HG02884 (cell line): ENCODE results near the gene AKNA.

Experiments
- ATAC-seq: cut with Tn5 transposase; IDR thresholded peaks from one replicate; pipeline ENCODE4 v1.9.1; 2021; ENCODE audit warnings: mild to moderate bottlenecking, moderate library complexity; ENCODE audit not compliant: unreplicated experiment

The AKNA gene

GRCh38 chr9:114376586-114377445, 11.0 kb downstream of the AKNA start:
- no peak for ATAC-seq

DNA sequence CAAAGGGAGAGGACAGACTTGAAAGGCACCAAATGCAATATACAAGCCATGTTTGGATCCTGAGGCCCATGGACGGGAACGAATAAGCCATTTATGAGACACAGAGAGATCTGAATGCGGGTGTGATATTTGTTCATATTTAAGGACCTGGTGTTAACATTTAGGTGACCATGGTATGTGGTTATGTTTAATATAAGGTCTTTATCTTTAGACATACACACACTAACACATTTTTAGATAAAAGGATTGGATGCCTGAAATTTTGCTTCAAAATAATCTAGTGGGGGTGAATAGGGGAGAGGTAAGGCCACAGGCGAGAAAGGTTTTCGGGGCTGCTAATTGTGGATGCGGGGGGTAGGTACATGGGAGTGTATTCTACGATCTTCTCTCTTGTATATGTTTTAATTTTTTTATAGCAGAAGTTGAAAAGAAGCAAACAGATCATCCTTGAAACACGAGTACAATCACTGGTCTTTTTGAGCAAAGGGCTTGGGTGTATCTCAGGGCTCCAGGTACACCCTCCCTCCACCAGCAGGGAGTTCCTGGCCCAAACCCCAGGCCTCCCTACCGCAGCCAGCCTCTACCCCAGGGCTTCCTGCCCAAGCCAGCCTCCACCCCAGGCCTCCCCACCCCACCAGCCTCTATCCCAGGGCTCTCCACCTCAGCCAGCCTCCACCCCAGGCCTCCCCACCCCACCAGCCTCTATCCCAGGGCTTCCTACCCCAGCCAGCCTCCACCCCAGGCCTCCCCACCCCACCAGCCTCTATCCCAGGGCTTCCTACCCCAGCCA, 12.2 kb downstream of the AKNA start:
- ATAC-seq: no peak

DNA sequence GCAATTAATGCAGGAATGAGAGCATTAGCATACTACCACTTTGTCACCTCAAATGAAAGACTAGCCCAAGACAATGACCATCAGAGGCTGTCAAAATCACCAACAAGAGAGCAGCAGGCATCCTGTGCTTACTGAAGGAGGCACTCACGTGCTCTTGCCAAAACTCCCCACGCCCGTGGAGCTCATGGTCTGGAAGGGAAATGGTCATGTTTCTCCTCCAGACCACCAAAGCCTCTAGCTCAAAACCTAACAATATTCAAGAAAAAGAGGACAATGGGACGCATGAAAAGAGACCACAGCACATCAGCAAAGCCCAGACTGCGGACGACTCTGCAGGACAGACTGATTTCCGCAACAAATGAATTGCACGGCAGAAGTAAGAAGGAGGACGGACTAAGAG, 12.8 kb downstream of the AKNA start:
- ATAC-seq: no peak

DNA sequence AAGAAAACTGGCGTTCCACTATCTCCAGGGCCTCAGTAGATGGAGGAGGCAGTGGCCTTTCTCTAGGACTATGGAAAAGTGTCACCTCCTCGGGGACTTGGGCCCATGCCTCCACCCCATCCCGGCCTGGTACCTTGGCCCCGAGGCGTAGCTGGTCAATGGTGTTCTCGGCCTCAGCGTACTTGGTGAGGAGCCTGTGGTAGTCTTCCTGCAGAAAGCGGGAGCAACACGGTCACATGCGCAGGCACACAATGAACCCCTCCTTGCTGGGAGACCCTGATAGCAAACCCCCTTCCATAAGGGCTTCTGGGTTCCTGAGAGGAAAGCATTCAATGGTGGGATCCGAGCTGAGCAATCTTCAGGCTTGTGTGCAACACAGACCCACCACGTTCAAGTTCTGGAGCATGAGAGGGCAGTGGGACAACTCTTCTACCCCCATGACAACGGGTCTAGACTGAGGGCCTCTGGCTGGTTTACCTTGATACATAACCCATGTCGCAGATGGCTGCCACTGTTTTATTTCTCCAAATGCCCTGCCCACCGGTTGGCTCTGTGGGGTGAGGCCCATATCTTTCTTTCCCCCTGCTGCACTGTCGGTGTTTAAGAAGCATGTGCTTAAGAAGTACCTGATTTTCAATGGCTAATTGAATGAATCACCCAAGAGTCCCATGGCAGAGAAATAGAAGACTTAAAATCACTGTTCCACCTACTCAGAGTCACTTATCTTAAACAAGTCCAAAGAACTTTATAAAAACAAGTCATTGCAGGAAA, 13.6 kb downstream of the AKNA start:
- no peak for ATAC-seq

- peak; percentile 91 for ATAC-seq
Observed at GRCh38 chr9:114372921-114373448, 14.8 kb downstream of the AKNA start.

- ATAC-seq: peak; percentile 40
Observed at GRCh38 chr9:114371973-114372917, 15.5 kb downstream of the AKNA start.

DNA sequence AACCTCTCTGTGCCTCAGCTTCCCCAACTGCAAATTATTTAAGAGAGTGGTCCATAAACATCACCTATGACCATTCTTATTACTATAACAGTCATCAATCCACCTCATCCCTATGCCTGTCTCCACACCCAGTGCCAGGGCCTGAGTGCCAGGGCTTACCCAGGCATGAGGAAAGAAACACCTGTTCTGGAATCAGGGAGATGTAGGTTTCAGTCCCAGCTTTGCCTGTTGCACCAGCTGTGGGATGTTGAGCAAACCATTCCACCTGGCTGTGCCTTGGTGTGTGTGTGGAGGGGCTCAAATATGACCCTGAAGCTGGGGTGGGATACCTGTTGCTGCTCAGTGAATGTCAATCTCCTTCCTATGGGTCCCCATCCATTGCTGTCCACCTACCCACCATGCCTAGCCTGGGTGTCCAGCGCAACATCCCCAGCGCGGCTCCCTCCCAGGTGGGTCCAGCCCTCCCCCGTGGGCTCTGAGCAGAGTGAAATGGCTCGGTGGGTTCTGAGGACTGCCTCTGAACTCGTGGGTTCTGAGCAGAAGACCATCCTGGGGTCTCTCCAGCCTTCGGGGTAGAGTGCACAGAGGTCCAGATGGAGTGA, 16.3 kb downstream of the AKNA start:
- ATAC-seq: no peak

DNA sequence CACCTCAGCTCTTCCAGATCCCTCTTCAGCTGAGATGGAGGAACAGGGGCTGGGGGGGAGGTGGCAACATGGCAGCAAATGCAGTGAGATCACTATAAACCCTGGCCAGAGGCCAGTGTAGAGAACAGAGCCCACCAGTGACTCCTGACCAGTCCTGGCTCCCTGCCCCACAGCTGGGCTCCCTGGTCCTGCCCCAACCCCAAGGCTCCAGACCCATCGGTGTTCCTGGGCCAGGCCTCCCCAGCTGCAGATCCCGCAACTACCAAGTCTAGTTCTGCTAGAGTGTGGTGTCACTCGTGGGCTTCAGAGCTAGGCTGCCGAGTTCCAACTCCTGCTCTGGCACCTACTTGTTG, 16.8 kb downstream of the AKNA start:
- no peak for ATAC-seq

GRCh38 chr9:114370251-114370967, 17.4 kb downstream of the AKNA start:
- no peak for ATAC-seq

DNA sequence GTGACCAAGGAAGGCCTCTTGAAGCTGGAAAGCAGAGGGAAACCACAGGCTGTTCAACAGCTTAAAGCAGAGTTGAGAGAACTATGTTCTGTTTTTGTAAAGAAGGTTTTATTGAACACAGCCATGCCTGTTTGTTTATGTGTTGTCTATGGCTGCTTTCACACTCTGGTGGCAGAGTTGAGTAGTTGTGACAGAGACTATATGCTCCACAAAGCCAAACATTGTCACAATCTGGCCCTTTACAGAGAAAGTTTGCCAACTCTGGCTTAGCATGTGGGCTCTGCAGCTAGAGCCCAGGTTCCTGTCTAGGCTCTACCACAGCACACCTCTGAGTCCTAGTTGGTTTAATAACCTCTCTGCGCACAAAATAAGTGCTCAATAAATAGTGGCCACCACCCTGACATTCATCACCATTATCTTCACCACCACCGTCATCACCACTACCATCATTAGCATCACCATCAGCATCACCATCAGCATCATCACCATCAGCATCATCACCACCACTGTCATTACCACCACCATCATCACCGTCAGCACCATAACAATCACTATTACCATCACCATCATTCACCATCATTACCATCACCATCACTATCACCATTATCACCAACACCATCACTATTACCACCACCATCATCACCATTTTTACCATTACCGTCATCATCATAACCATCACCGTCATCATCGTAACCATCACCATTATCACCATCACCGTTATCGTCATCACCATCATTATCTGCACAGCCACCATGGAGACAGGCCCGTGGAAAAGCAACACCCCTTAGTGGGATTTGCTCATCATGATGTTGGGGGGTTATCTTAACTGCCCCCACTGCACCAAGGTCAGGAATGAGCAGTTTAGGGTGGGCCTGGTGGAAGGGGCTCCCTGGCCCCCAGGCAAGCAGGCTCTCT, 18.3 kb downstream of the AKNA start:
- ATAC-seq: no peak

DNA sequence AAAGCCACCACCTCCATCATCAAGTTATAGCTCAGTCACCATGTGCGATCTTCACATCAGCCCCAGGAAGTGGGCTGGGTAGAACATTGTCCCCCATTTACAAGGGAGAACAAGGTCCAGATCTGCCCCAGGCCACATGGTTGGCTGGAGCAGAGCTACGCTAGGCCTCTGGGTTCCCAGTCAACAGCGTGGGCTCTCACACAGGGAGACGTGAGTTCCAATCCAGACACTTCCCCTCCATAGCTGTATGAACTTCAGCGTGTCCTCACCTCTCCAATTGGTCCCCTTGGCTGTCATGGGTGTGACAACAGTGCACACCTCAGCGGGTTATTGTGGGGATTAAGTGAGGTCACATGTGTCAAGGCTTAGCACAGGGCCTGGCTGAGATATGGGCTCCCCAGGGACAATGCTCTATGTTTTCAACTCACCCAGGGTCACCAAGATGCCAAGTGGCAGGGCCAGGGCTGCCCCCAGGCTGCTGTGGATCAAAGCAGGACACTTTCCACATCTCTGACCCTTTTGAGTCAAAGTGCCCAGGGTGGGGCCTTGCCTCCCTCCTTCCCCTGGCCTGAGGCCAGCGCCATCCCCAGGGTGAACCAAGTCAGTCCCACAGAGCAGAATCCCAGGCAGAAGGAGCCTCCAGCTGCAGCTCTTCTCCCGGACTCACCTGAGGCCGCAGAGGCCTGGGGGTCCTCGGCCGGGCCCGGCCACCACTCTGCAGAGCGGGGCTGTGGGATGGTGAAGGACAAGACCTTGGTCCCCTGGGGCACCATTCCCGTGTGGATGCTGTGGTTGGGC, 19.8 kb downstream of the AKNA start:
- ATAC-seq: no peak

- ATAC-seq: no peak
Observed at GRCh38 chr9:114367366-114367765, 20.4 kb downstream of the AKNA start.

DNA sequence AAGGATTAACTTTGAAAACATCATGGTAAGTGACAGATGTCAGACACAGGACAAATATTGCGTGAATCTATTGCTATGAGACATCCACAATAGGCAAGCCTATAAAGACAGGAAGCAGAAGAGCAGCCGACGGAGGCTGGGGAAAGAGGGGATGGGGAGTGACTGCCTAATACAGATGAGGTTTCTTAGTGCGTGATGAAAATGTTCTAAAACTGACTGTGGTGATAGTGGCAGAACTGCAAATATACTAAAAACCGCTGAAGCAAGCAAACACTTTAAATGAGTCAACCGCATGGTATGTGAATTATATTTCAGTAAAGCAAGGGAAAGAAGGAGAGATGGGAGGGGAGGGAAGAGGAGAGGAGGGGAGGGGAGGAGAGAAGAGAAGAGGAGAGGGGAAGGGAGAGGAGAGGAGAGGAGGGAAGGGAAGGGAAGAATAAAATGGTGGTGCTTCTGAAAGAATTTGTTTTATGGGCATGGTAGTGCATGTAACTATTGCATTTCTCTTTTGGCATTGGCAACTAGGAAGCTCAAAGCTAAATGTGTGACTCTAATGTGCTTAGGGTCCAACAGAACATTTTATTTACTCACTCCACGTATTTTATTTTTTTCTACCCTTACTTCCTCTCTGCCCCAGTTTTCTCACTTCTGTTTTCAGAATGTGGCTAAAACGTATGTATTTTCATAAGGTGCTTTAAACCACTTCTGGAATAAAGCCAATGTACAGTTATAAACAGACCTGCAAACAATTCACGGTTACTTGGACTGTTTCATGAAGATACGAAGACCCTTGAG, 21.3 kb downstream of the AKNA start:
- ATAC-seq: peak; percentile 39

DNA sequence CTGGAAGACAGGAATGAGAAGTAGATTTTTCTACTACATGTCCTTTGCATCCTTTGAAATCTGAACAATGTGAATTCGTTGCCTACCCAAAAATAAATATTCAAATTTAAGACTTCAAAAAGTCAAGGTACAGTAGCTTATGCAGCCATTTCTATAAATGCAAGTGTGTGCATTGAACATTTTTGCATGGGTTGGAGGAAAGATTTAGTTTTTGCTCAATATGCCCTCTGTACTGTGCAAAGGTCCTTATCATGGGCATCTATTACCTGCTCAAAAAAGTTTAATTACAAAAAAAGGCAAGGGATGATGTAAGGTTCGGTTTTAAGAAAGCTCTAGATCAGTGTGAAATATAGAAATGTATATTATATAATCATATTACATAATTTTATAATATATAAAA, 22.6 kb downstream of the AKNA start:
- ATAC-seq: no peak

DNA sequence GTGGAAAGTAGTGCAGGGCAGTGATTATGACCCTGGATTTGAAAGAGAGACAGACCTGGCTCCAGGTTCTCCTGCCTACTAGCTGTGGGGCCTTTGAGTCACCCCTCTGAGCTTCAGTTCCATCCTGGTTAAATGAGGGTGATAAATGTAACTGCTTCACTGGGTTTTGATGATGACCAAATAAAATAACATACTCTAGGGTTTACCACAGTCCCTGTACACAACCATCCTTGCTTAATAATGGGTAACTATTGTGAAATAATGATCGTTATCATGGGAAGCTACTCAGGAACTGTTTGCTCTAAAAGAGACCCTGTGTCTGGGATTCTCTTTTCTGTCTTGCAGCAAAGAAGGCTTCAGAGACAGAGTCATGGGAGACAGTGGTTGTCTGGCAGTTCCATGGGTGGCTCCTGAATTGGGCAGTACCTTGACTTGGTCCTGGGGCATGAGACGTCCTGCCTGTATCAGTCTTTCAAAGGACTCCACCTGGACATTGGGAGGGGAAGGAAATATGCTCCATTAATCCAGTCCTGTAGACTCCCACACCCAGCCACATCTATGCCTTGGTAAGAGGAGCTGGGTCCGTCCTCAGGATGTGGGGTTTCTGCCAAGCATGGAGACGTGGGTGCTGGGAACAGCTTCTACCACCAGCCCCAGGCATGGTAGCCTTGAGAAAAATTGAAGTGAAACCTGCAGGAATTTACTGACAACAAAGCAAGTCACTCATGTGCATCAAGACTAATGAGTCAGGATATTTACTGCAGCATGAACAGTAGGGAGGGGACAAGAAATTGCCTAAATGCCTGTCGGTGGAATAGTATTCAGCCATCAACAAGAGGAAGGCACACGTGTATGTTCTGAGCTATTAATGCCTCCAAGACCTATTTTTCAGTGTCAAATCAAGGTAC, 23.4 kb downstream of the AKNA start:
- ATAC-seq: no peak
